OCI-LY7 (cell line): Measurements from ENCODE around the gene PABPN1L. TPM values are rescaled to one million over a fixed set of nuclear protein-coding genes. Genes with fewer than 3 reads are reported as not detected.
"Not testable (repeated sequence)": the region's sequence is repeated elsewhere in the genome, so short reads cannot be mapped to it uniquely, and the experiment has no call there.

Experiments
- BruUV-seq: library from RNA; stranded (reverse); fragments of 400-500 nt; replicated peaks from 2 replicates; lab custom pipeline; 2021; lab: Mats Ljungman, UMichigan
- CTCF ChIA-PET: fragments of 300-600 bp; sonication (Branson Sonifier 250); formaldehyde crosslinking; loops from one replicate; lab custom pipeline; 2022; ENCODE audit warnings: antibody characterized with exemption; ENCODE audit not compliant: unreplicated experiment; lab: Charles Lee
- POLR2A ChIA-PET: fragments of 300-600 bp; sonication (Branson Sonifier 250); formaldehyde crosslinking; loops from one replicate; lab custom pipeline; 2022; ENCODE audit warnings: antibody characterized with exemption; lab: Charles Lee
- DNase-seq: peaks from one replicate; pipeline ENCODE4 v3.0.0-alpha.2; 2015; ENCODE audit warnings: low spot score
- H2AFZ ChIP-seq: fragments of 200-600 bp; sonication (generic), shearing (Covaris generic); 2 replicates; pipeline ENCODE4 v1.6.1; 2014; ENCODE audit warnings: mild to moderate bottlenecking, antibody characterized with exemption, low read length, moderate library complexity
- H3K27ac ChIP-seq: fragments of 200-600 bp; sonication (generic); 2 replicates; pipeline ENCODE4 v1.5.1; 2014; ENCODE audit warnings: mixed run types, low read depth, mild to moderate bottlenecking, moderate library complexity, low read length, inconsistent platforms; ENCODE audit not compliant: poor library complexity, severe bottlenecking
- H3K36me3 ChIP-seq: fragments of 200-600 bp; sonication (generic); 2 replicates; pipeline ENCODE4 v1.6.1; 2014; ENCODE audit warnings: mild to moderate bottlenecking, antibody characterized with exemption, low read length, moderate library complexity, mixed read lengths; ENCODE audit not compliant: insufficient read depth
- H3K4me1 ChIP-seq: fragments of 200-600 bp; sonication (generic); 2 replicates; pipeline ENCODE4 v1.5.1; 2014; ENCODE audit warnings: mild to moderate bottlenecking, low read length; ENCODE audit not compliant: insufficient read depth, poor library complexity, severe bottlenecking
- H3K4me2 ChIP-seq: fragments of 200-600 bp; sonication (generic); 2 replicates; pipeline ENCODE4 v1.6.1; 2014; ENCODE audit warnings: mild to moderate bottlenecking, low read length
- H3K4me3 ChIP-seq: fragments of 200-600 bp; sonication (generic); 2 replicates; pipeline ENCODE4 v1.5.1; 2014; ENCODE audit warnings: mild to moderate bottlenecking, low read depth, low read length; ENCODE audit not compliant: poor library complexity, severe bottlenecking
- H3K79me2 ChIP-seq: fragments of 200-600 bp; sonication (generic); 2 replicates; pipeline ENCODE4 v1.6.1; 2016; ENCODE audit warnings: low read depth, mild to moderate bottlenecking, low read length, moderate library complexity, mixed read lengths; ENCODE audit not compliant: insufficient read depth
- H3K9me2 ChIP-seq: fragments of 200-600 bp; sonication (generic); 2 replicates; pipeline ENCODE4 v1.6.1; 2016; ENCODE audit warnings: mild to moderate bottlenecking, low read length, mixed read lengths; ENCODE audit not compliant: insufficient read depth
- H3K9me3 ChIP-seq: fragments of 200-600 bp; sonication (generic); 2 replicates; pipeline ENCODE4 v1.6.1; 2014; ENCODE audit warnings: mild to moderate bottlenecking, mixed run types, low read length, mixed read lengths
- H4K20me1 ChIP-seq: fragments of 200-600 bp; sonication (generic); 2 replicates; pipeline ENCODE4 v1.6.1; 2014; ENCODE audit warnings: mild to moderate bottlenecking, antibody characterized with exemption, low read length, moderate library complexity, mixed read lengths; ENCODE audit not compliant: insufficient read depth
- CTCF ChIP-seq: fragments of 200-600 bp; sonication (generic); conservative IDR thresholded peaks from 2 replicates; pipeline ENCODE4 v1.5.1; 2014; ENCODE audit warnings: mild to moderate bottlenecking, antibody characterized with exemption, low read length, moderate library complexity, mixed read lengths
- EZH2phosphoT487 ChIP-seq: fragments of 200-600 bp; sonication (generic); IDR thresholded peaks from 2 replicates; pipeline ENCODE4 v1.6.1; 2018; ENCODE audit warnings: low read depth, borderline replicate concordance, mild to moderate bottlenecking, mixed run types, antibody characterized with exemption, low read length, moderate library complexity, mixed read lengths
- intact Hi-C: fragments of 100-400 bp; cut with micrococcal nuclease; formaldehyde crosslinking; loops from one replicate; pipeline ENCODE4 v1.10.0; 2022; ENCODE audit not compliant: unreplicated experiment
- total RNA-seq, 2 experiments: library from RNA; depleted of rRNA in 1 of 2; stranded (reverse); fragments of >200 nt in 1 of 2; shearing (Covaris generic) in 1 of 2; gene quantifications; 2 replicates each; pipeline ENCODE4 v1.2.3, GENCODE V29; 2014 to 2022

Gene PABPN1L
- total RNA-seq, 2 experiments from 2014 or later, result 0.38 TPM; not detected in 1

DNA sequence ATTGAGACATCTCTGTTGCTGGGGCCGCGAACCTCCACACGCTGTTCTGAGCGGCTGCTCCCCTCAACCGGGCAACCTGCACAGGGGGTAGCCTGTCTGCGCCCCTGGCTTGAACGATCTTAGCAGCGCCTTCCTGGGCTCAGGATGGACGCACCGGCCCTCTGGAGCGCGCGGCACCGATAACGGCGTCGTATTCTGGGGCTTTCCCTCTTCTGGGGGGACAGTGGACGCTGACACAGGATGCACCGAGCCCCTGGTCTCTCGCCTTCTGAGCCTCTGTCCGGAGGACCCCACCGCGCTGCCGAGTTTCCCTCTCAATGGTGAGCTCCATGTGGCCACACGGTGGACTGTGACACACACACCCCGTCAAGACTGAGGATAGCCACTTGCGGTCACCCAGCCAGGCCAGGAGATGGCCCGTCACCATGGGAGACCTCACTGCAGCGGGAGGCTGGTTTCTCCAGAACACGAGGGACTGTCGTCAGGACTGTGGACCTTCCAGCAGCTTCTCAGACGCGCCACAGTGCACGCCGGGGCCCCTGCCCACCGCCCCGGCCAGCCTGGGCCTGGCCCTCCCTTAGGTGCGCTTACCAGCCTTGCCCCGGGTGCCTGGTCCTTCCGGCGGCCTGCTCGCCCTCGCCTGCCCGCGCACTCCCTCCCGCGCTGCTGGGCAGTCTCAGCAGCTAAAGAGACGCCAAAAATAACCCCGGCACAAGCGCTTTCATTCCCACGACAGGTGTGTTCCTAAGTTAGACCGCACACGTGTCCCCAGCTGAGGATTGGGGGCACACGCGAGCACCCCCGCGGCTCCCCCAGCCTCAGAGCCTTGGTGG, 30.0 kb upstream of the PABPN1L start:
- no peak for TF ChIP-seq EZH2phosphoT487
- TF ChIP-seq CTCF, result no peak
- ChIA-PET POLR2A (no interaction called here), CTCF (no interaction called here)
- Histone ChIP-seq H3K79me2 (no peaks in the 10 kb centered on the region), H3K4me1 (no peaks in the 10 kb centered on the region), H2AFZ (no peak overlapping the region), H3K36me3 (no peaks in the 10 kb centered on the region), H3K9me2 (no peaks in the 10 kb centered on the region), H3K4me2 (no peak overlapping the region), H4K20me1 (no peaks in the 10 kb centered on the region), H3K9me3 (no peaks in the 10 kb centered on the region), H3K27ac (no peak overlapping the region), H3K4me3 (no peak overlapping the region)
- intact Hi-C loops, result no loop called here
- BruUV-seq, result no TSS peak
- DNase-seq, result no peak

DNA sequence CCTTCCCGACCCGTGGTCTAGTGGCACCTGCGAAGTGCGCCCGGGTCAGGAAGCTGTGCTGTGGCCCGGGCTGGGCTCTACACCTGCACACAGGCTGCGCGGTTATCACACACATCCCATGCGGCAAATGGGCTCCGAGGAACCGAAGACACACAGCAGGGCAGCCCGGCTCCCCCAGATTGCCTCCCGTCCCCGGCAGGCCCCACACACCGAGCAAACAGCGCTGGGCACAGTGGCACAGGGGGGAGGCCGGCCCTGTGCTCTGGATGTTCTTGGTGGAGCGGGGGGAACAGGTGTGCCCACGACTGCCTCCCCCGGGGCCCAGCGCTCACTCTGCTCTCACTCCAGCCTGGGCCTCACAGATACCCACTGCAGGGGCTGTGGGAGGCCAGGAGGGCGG, 28.9 kb upstream of the PABPN1L start:
- no peaks in the 10 kb centered on the region for H4K20me1 ChIP-seq
- POLR2A ChIA-PET, result no interaction called here
- no peak overlapping the region for H3K4me3 ChIP-seq
- no peak overlapping the region for H3K4me2 ChIP-seq
- H2AFZ ChIP-seq, result no peak overlapping the region
- intact Hi-C loops, result no loop called here
- H3K4me1 ChIP-seq, result no peaks in the 10 kb centered on the region
- H3K79me2 ChIP-seq, result no peaks in the 10 kb centered on the region
- no peaks in the 10 kb centered on the region for H3K36me3 ChIP-seq
- no TSS peak for BruUV-seq
- DNase-seq, result no peak
- TF ChIP-seq CTCF (no peak), EZH2phosphoT487 (no peak)
- no peak overlapping the region for H3K27ac ChIP-seq
- CTCF ChIA-PET, result no interaction called here
- H3K9me2 ChIP-seq, result no peaks in the 10 kb centered on the region
- H3K9me3 ChIP-seq, result no peaks in the 10 kb centered on the region

GRCh38 chr16:88894681-88895300, 28.3 kb upstream of the PABPN1L start:
- CTCF ChIA-PET, result no interaction called here
- H4K20me1 ChIP-seq, result no peaks in the 10 kb centered on the region
- H3K36me3 ChIP-seq, result no peaks in the 10 kb centered on the region
- no peak overlapping the region for H3K4me2 ChIP-seq
- H3K4me1 ChIP-seq, result no peaks in the 10 kb centered on the region
- no peaks in the 10 kb centered on the region for H3K79me2 ChIP-seq
- POLR2A ChIA-PET, result no interaction called here
- intact Hi-C loops, result no loop called here
- H3K9me2 ChIP-seq, result no peaks in the 10 kb centered on the region
- H2AFZ ChIP-seq, result no peak overlapping the region
- no peak overlapping the region for H3K4me3 ChIP-seq
- BruUV-seq, result no TSS peak
- H3K9me3 ChIP-seq, result no peaks in the 10 kb centered on the region
- no peak for TF ChIP-seq EZH2phosphoT487
- DNase-seq, result no peak
- H3K27ac ChIP-seq, result no peak overlapping the region

GRCh38 chr16:88894266-88894665, 27.8 kb upstream of the PABPN1L start:
- H3K4me3 ChIP-seq, H3K9me3 ChIP-seq, CTCF ChIA-PET, intact Hi-C loops, H3K79me2 ChIP-seq, H3K27ac ChIP-seq, H2AFZ ChIP-seq, H3K9me2 ChIP-seq, H3K4me1 ChIP-seq, DNase-seq, H4K20me1 ChIP-seq, BruUV-seq, H3K36me3 ChIP-seq, POLR2A ChIA-PET, H3K4me2 ChIP-seq: not testable (repeated sequence)
